Measurements from ENCODE around the gene CHD6. TPM values are rescaled to one million over a fixed set of nuclear protein-coding genes. Genes with fewer than 3 reads are reported as not detected.

CHD6 gene
- total and polyA plus RNA-seq, 2 experiments from 2014 or later = 41.0 to 158 TPM

- no peak for TF ChIP-seq EZH2 (IDR thresholded peaks at IDR 0.05; ENCODE audit: low read depth, unreplicated experiment)
- TF ChIP-seq, protein P1, sequence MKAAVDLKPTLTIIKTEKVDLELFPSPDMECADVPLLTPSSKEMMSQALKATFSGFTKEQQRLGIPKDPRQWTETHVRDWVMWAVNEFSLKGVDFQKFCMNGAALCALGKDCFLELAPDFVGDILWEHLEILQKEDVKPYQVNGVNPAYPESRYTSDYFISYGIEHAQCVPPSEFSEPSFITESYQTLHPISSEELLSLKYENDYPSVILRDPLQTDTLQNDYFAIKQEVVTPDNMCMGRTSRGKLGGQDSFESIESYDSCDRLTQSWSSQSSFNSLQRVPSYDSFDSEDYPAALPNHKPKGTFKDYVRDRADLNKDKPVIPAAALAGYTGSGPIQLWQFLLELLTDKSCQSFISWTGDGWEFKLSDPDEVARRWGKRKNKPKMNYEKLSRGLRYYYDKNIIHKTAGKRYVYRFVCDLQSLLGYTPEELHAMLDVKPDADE (IDR thresholded peaks at IDR 0.05) = no peak
- no peak for TF ChIP-seq ZNF114 (CRISPR knock-in tag; IDR thresholded peaks at IDR 0.05)
- TF ChIP-seq POLR2AphosphoS5 (IDR thresholded peaks at IDR 0.05; ENCODE audit: low read depth) = no peak
- TF ChIP-seq, protein P2, sequence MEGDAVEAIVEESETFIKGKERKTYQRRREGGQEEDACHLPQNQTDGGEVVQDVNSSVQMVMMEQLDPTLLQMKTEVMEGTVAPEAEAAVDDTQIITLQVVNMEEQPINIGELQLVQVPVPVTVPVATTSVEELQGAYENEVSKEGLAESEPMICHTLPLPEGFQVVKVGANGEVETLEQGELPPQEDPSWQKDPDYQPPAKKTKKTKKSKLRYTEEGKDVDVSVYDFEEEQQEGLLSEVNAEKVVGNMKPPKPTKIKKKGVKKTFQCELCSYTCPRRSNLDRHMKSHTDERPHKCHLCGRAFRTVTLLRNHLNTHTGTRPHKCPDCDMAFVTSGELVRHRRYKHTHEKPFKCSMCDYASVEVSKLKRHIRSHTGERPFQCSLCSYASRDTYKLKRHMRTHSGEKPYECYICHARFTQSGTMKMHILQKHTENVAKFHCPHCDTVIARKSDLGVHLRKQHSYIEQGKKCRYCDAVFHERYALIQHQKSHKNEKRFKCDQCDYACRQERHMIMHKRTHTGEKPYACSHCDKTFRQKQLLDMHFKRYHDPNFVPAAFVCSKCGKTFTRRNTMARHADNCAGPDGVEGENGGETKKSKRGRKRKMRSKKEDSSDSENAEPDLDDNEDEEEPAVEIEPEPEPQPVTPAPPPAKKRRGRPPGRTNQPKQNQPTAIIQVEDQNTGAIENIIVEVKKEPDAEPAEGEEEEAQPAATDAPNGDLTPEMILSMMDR (conservative IDR thresholded peaks at IDR 0.05; ENCODE audit: low read depth in 2 of 2) = no peak
- TF ChIP-seq, protein P3, sequence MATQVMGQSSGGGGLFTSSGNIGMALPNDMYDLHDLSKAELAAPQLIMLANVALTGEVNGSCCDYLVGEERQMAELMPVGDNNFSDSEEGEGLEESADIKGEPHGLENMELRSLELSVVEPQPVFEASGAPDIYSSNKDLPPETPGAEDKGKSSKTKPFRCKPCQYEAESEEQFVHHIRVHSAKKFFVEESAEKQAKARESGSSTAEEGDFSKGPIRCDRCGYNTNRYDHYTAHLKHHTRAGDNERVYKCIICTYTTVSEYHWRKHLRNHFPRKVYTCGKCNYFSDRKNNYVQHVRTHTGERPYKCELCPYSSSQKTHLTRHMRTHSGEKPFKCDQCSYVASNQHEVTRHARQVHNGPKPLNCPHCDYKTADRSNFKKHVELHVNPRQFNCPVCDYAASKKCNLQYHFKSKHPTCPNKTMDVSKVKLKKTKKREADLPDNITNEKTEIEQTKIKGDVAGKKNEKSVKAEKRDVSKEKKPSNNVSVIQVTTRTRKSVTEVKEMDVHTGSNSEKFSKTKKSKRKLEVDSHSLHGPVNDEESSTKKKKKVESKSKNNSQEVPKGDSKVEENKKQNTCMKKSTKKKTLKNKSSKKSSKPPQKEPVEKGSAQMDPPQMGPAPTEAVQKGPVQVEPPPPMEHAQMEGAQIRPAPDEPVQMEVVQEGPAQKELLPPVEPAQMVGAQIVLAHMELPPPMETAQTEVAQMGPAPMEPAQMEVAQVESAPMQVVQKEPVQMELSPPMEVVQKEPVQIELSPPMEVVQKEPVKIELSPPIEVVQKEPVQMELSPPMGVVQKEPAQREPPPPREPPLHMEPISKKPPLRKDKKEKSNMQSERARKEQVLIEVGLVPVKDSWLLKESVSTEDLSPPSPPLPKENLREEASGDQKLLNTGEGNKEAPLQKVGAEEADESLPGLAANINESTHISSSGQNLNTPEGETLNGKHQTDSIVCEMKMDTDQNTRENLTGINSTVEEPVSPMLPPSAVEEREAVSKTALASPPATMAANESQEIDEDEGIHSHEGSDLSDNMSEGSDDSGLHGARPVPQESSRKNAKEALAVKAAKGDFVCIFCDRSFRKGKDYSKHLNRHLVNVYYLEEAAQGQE (IDR thresholded peaks at IDR 0.05; ENCODE audit: unreplicated experiment) = no peak
- no peak for TF ChIP-seq EZH2phosphoT487 (IDR thresholded peaks at IDR 0.05; ENCODE audit: unreplicated experiment)
- TF ChIP-seq NANOG (IDR thresholded peaks at IDR 0.05; ENCODE audit: borderline replicate concordance) = no peak
- TF ChIP-seq JUNB (IDR thresholded peaks at IDR 0.05; ENCODE audit: unreplicated experiment) = no peak
- no peak for TF ChIP-seq STAT1 (IDR thresholded peaks at IDR 0.05; ENCODE audit: unreplicated experiment)
Observed at GRCh38 chr20:41428285-41428684, 189.9 kb downstream of the CHD6 start (continued).

GRCh38 chr20:41427833-41428232 lies 190.3 kb downstream of the CHD6 start:
- ATAC-seq (no peak), DNase-seq (ENCODE audit: low spot score) (no peak)
- H3K4me3 ChIP-seq = no peak overlapping the region
- no peaks in the 10 kb centered on the region for H3K9me2 ChIP-seq (ENCODE audit: insufficient read depth)
- H3K9me3 Mint-ChIP-seq = no peaks in the 10 kb centered on the region
- peaks cover 48% of the 10 kb centered on the region for H3K36me3 Mint-ChIP-seq (ENCODE audit: low read depth)
- H3K79me2 ChIP-seq (replicated peaks; ENCODE audit: insufficient read depth) = no peaks in the 10 kb centered on the region
- no peaks in the 10 kb centered on the region for H3F3A ChIP-seq (replicated peaks; ENCODE audit: low read depth)
- H3K4me1 ChIP-seq (ENCODE audit: insufficient read depth) = peaks cover 4% of the 10 kb centered on the region; the same call in 1 of the 2 replicates
- H3K27ac Mint-ChIP-seq = no peak overlapping the region
- no peak overlapping the region for H3K4me3 Mint-ChIP-seq
- H3K4me2 ChIP-seq = no peak overlapping the region
- 0 out of 2 replicates have a peak, but pooled peaks cover 4% of the 10 kb centered on the region for H4K20me1 ChIP-seq (replicated peaks; ENCODE audit: insufficient read depth)
- H3K36me3 ChIP-seq (ENCODE audit: insufficient read depth) = peaks cover 20% of the 10 kb centered on the region
- H2AFZ ChIP-seq = no peak overlapping the region
- H3K27me3 Mint-ChIP-seq (ENCODE audit: insufficient read depth, low read depth, poor library complexity) = no peaks in the 10 kb centered on the region
- no peaks in the 10 kb centered on the region for H3K27me3 ChIP-seq (ENCODE audit: insufficient read depth)
- H3K4me1 Mint-ChIP-seq = no peaks in the 10 kb centered on the region
- H3K27ac ChIP-seq (ENCODE audit: low read depth) = no peak overlapping the region
- TF ChIP-seq POLR2AphosphoS5 (IDR thresholded peaks at IDR 0.05; ENCODE audit: low read depth) (no peak), JUNB (IDR thresholded peaks at IDR 0.05; ENCODE audit: unreplicated experiment) (no peak), STAT1 (IDR thresholded peaks at IDR 0.05; ENCODE audit: unreplicated experiment) (no peak), ZNF114 (CRISPR knock-in tag; IDR thresholded peaks at IDR 0.05) (no peak), NANOG (IDR thresholded peaks at IDR 0.05; ENCODE audit: borderline replicate concordance) (no peak)
- TF ChIP-seq, protein P1 (IDR thresholded peaks at IDR 0.05) = no peak
- TF ChIP-seq, protein P4, sequence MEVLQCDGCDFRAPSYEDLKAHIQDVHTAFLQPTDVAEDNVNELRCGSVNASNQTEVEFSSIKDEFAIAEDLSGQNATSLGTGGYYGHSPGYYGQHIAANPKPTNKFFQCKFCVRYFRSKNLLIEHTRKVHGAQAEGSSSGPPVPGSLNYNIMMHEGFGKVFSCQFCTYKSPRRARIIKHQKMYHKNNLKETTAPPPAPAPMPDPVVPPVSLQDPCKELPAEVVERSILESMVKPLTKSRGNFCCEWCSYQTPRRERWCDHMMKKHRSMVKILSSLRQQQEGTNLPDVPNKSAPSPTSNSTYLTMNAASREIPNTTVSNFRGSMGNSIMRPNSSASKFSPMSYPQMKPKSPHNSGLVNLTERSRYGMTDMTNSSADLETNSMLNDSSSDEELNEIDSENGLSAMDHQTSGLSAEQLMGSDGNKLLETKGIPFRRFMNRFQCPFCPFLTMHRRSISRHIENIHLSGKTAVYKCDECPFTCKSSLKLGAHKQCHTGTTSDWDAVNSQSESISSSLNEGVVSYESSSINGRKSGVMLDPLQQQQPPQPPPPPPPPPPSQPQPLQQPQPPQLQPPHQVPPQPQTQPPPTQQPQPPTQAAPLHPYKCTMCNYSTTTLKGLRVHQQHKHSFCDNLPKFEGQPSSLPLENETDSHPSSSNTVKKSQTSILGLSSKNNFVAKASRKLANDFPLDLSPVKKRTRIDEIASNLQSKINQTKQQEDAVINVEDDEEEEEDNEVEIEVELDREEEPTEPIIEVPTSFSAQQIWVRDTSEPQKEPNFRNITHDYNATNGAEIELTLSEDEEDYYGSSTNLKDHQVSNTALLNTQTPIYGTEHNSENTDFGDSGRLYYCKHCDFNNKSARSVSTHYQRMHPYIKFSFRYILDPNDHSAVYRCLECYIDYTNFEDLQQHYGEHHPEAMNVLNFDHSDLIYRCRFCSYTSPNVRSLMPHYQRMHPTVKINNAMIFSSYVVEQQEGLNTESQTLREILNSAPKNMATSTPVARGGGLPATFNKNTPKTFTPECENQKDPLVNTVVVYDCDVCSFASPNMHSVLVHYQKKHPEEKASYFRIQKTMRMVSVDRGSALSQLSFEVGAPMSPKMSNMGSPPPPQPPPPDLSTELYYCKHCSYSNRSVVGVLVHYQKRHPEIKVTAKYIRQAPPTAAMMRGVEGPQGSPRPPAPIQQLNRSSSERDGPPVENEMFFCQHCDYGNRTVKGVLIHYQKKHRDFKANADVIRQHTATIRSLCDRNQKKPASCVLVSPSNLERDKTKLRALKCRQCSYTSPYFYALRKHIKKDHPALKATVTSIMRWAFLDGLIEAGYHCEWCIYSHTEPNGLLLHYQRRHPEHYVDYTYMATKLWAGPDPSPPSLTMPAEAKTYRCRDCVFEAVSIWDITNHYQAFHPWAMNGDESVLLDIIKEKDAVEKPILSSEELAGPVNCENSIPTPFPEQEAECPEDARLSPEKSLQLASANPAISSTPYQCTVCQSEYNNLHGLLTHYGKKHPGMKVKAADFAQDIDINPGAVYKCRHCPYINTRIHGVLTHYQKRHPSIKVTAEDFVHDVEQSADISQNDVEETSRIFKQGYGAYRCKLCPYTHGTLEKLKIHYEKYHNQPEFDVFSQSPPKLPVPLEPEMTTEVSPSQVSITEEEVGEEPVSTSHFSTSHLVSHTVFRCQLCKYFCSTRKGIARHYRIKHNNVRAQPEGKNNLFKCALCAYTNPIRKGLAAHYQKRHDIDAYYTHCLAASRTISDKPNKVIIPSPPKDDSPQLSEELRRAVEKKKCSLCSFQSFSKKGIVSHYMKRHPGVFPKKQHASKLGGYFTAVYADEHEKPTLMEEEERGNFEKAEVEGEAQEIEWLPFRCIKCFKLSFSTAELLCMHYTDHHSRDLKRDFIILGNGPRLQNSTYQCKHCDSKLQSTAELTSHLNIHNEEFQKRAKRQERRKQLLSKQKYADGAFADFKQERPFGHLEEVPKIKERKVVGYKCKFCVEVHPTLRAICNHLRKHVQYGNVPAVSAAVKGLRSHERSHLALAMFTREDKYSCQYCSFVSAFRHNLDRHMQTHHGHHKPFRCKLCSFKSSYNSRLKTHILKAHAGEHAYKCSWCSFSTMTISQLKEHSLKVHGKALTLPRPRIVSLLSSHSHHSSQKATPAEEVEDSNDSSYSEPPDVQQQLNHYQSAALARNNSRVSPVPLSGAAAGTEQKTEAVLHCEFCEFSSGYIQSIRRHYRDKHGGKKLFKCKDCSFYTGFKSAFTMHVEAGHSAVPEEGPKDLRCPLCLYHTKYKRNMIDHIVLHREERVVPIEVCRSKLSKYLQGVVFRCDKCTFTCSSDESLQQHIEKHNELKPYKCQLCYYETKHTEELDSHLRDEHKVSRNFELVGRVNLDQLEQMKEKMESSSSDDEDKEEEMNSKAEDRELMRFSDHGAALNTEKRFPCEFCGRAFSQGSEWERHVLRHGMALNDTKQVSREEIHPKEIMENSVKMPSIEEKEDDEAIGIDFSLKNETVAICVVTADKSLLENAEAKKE (CRISPR knock-in tag; IDR thresholded peaks at IDR 0.05) = no peak
